SK-N-SH (cell line): ENCODE results near the gene RAP1B. TPM values are rescaled to one million over a fixed set of nuclear protein-coding genes. Genes with fewer than 3 reads are reported as not detected.

Experiments
- CTCF ChIA-PET: fragments of 300-600, 350-600 bp; formaldehyde crosslinking; extraction: SDS; loops from one replicate; lab custom pipeline; 2021; lab: Yijun Ruan, JAX
- POLR2A ChIA-PET: fragments of 350-600 bp; sonication (Branson Sonifier 250); formaldehyde crosslinking; extraction: SDS; loops from one replicate; lab custom pipeline; 2020; ENCODE audit warnings: antibody characterized with exemption, inconsistent platforms; lab: Yijun Ruan, JAX
- DNase-seq: peaks from one replicate; pipeline ENCODE4 v3.0.0; 2012
- H2AFZ ChIP-seq: fragments of 200-600 bp; sonication (generic); 2 replicates; pipeline ENCODE4 v1.8.1; 2016; ENCODE audit warnings: antibody characterized with exemption, mild to moderate bottlenecking, low read depth
- H3F3A ChIP-seq: fragments of 200-600 bp; sonication (generic); replicated peaks from 2 replicates; pipeline ENCODE3; 2016; ENCODE audit warnings: antibody characterized with exemption, mild to moderate bottlenecking; ENCODE audit not compliant: insufficient read depth
- H3K27ac ChIP-seq, 2 experiments: fragments of 200-500 bp in 1 of 2; fragments of 200-600 bp in 1 of 2; sonication (Bioruptor generic) in 1 of 2; sonication (generic), shearing (Covaris generic) in 1 of 2; 2 replicates each; pipeline versions ENCODE4 v1.5.1 to v1.6.1; 2014 to 2016; ENCODE audit warnings: low read depth in 2 of 2, inconsistent platforms in 1 of 2, low read length in 1 of 2, mild to moderate bottlenecking in 1 of 2, mixed read lengths in 1 of 2
- H3K27me3 ChIP-seq: fragments of 200-600 bp; sonication (generic), shearing (Covaris generic); 2 replicates; pipeline ENCODE4 v1.6.1; 2016; ENCODE audit warnings: mixed run types; ENCODE audit not compliant: insufficient read depth
- H3K36me3 ChIP-seq, 2 experiments: fragments of 200-500 bp in 1 of 2; fragments of 200-600 bp in 1 of 2; sonication (Bioruptor generic) in 1 of 2; sonication (generic) in 1 of 2; replicated peaks in 1 of 2; 2 replicates each; pipeline versions ENCODE3 to v1.5.1; 2014 to 2016; ENCODE audit warnings: low read length in 1 of 2, mild to moderate bottlenecking in 1 of 2; ENCODE audit not compliant: insufficient read depth in 2 of 2, control insufficient read depth in 1 of 2
- H3K4me1 ChIP-seq, 2 experiments: fragments of 200-500 bp in 1 of 2; fragments of 200-600 bp in 1 of 2; sonication (Bioruptor generic) in 1 of 2; sonication (generic), shearing (Covaris generic) in 1 of 2; 2 replicates each; pipeline versions ENCODE4 v1.5.1 to v1.6.1; 2014 to 2016; ENCODE audit warnings: low read depth in 1 of 2, low read length in 1 of 2, mixed run types in 1 of 2; ENCODE audit not compliant: insufficient read depth in 2 of 2, control insufficient read depth in 1 of 2
- H3K4me2 ChIP-seq: fragments of 200-600 bp; sonication (generic), shearing (Covaris generic); 2 replicates; pipeline ENCODE4 v1.6.1; 2017; ENCODE audit warnings: mixed run types
- H3K4me3 ChIP-seq, 2 experiments: fragments of 200-500 bp in 1 of 2; fragments of 200-600 bp in 1 of 2; sonication (Bioruptor generic) in 1 of 2; sonication (generic), shearing (Covaris generic) in 1 of 2; 2 replicates each; pipeline versions ENCODE4 v1.5.1 to v1.8.1; 2014 to 2016; ENCODE audit warnings: low read depth in 2 of 2, inconsistent platforms in 1 of 2, low read length in 1 of 2, mild to moderate bottlenecking in 1 of 2, mixed read lengths in 1 of 2, moderate library complexity in 1 of 2
- H3K79me2 ChIP-seq: fragments of 200-600 bp; sonication (generic); 2 replicates; pipeline ENCODE4 v1.8.1; 2017; ENCODE audit warnings: mild to moderate bottlenecking; ENCODE audit not compliant: insufficient read depth
- H3K9ac ChIP-seq: fragments of 200-600 bp; sonication (generic); 2 replicates; pipeline ENCODE4 v1.6.1; 2017; ENCODE audit warnings: mixed run types
- H3K9me2 ChIP-seq: fragments of 200-600 bp; sonication (generic); 2 replicates; pipeline ENCODE4 v1.6.1; 2017; ENCODE audit warnings: mixed run types
- H3K9me3 ChIP-seq: fragments of 200-600 bp; sonication (generic); 2 replicates; pipeline ENCODE4 v1.6.1; 2017; ENCODE audit warnings: mixed run types, mild to moderate bottlenecking, moderate library complexity
- H4K20me1 ChIP-seq: fragments of 200-600 bp; sonication (generic); 2 replicates; pipeline ENCODE4 v1.6.1; 2017; ENCODE audit warnings: mild to moderate bottlenecking, mixed run types; ENCODE audit not compliant: insufficient read depth
- CHD2 ChIP-seq: fragments of 150-350 bp; IDR thresholded peaks from 2 replicates; pipeline ENCODE4 v1.6.1; 2018; ENCODE audit warnings: low read length; ENCODE audit not compliant: partially characterized antibody
- CTCF ChIP-seq: fragments of 200-600 bp; sonication (generic); IDR thresholded peaks from 2 replicates; pipeline ENCODE4 v1.6.1; 2017; ENCODE audit warnings: antibody characterized with exemption, mild to moderate bottlenecking, moderate library complexity
- EP300 ChIP-seq, 2 experiments: IDR thresholded peaks; 2 replicates each; pipeline versions ENCODE4 v1.4.0 to v1.6.1; 2012; ENCODE audit warnings: borderline replicate concordance in 1 of 2, low read depth in 1 of 2, low read length in 1 of 2
- FOXJ3 ChIP-seq: sonication (generic); formaldehyde crosslinking; IDR thresholded peaks from 2 replicates; pipeline ENCODE4 v1.5.1; 2020; ENCODE audit warnings: mild to moderate bottlenecking, missing genetic modification reagents
- GABPA ChIP-seq: IDR thresholded peaks from 2 replicates; pipeline ENCODE4 v1.4.0; 2012; ENCODE audit warnings: low read depth, mild to moderate bottlenecking
- IRF3 ChIP-seq: fragments of 150-350 bp; IDR thresholded peaks from 2 replicates; pipeline ENCODE4 v1.6.1; 2016; ENCODE audit warnings: mild to moderate bottlenecking, low read depth, low read length
- JUND ChIP-seq: IDR thresholded peaks from 2 replicates; pipeline ENCODE4 v1.4.0; 2012
- MAX ChIP-seq: IDR thresholded peaks from 2 replicates; pipeline ENCODE4 v1.4.0; 2012; ENCODE audit warnings: low read depth
- MEF2A ChIP-seq: IDR thresholded peaks from 2 replicates; pipeline ENCODE4 v1.4.0; 2012; ENCODE audit warnings: low read depth, borderline replicate concordance
- MXI1 ChIP-seq: IDR thresholded peaks from 2 replicates; pipeline ENCODE4 v1.6.1; 2012; ENCODE audit warnings: mild to moderate bottlenecking, low read depth, low read length, improper control_type of control experiment
- NRF1 ChIP-seq: IDR thresholded peaks from 2 replicates; pipeline ENCODE4 v1.6.1; 2012; ENCODE audit warnings: low read depth, mild to moderate bottlenecking, low read length
- PBX3 ChIP-seq: IDR thresholded peaks from 2 replicates; pipeline ENCODE4; 2012
- POLR2AphosphoS5 ChIP-seq: IDR thresholded peaks from 2 replicates; pipeline ENCODE4 v1.6.1; 2012; ENCODE audit warnings: low read depth, low read length
- RAD21 ChIP-seq: IDR thresholded peaks from 2 replicates; pipeline ENCODE4 v1.6.1; 2012; ENCODE audit warnings: mild to moderate bottlenecking, low read length
- RCOR1 ChIP-seq: fragments of 150-350 bp; IDR thresholded peaks from 2 replicates; pipeline ENCODE4 v1.6.1; 2017; ENCODE audit warnings: antibody characterized with exemption, low read length
- RXRA ChIP-seq: IDR thresholded peaks from 2 replicates; pipeline ENCODE4 v1.4.0; 2012; ENCODE audit warnings: low read depth, mild to moderate bottlenecking, borderline replicate concordance
- SIN3A ChIP-seq: IDR thresholded peaks from 2 replicates; pipeline ENCODE4 v1.6.1; 2012; ENCODE audit warnings: low read depth, mild to moderate bottlenecking, low read length, moderate library complexity, borderline replicate concordance
- SMC3 ChIP-seq: IDR thresholded peaks from 2 replicates; pipeline ENCODE4 v1.6.1; 2012; ENCODE audit warnings: low read depth, low read length, improper control_type of control experiment
- TCF12 ChIP-seq: IDR thresholded peaks from 2 replicates; pipeline ENCODE4 v1.4.0; 2012
- TEAD4 ChIP-seq: IDR thresholded peaks from 2 replicates; pipeline ENCODE4 v1.4.0; 2012; ENCODE audit warnings: mild to moderate bottlenecking, borderline replicate concordance; ENCODE audit not compliant: insufficient read depth
- USF1 ChIP-seq: IDR thresholded peaks from 2 replicates; pipeline ENCODE4 v1.4.0; 2012; ENCODE audit warnings: low read depth, borderline replicate concordance
- ZBTB33 ChIP-seq: IDR thresholded peaks from 2 replicates; pipeline ENCODE4 v1.4.0; 2012; ENCODE audit warnings: low read depth, borderline replicate concordance
- WGBS: methylation state at CpG from one replicate; pipeline ENCODE4 v1.1.6; 2017; ENCODE audit warnings: low lambda C conversion rate; 5-methylcytosine and 5-hydroxymethylcytosine counted together
- polyA plus RNA-seq, 3 experiments: library from polyadenylated mRNA; depleted of rRNA; stranded (reverse); fragments of >200 nt; gene quantifications; 2 replicates each; pipeline ENCODE4 v1.2.3, GENCODE V29; 2012

The RAP1B gene
- polyA plus RNA-seq, 1 of the 3 experiments (the other 2 are of a cell fraction), result 128 TPM

GRCh38 chr12:68601767-68602166 lies 8.9 kb upstream of the RAP1B start:
- Histone ChIP-seq H3K9ac (no peak overlapping the region; the same call in 1 of the 2 replicates), H3K79me2 (no peaks in the 10 kb centered on the region), H3K4me1 (no peaks in the 10 kb centered on the region), H3K27me3 (no peaks in the 10 kb centered on the region), H4K20me1 (no peaks in the 10 kb centered on the region), H3K4me2 (0 out of 2 replicates have a peak overlapping the region, but pooled peaks have one; percentile 17), H3F3A (no peaks in the 10 kb centered on the region), H3K9me2 (no peaks in the 10 kb centered on the region), H3K4me3 (no peak overlapping the region), H2AFZ (peak overlapping the region; percentile 50; the same call in 1 of the 2 replicates), H3K9me3 (no peaks in the 10 kb centered on the region), H3K27ac (no peak overlapping the region), H3K36me3 (no peaks in the 10 kb centered on the region)
- TF ChIP-seq RAD21 (no peak), EP300 (IDR thresholded peaks at IDR 0.05; ENCODE audit: borderline replicate concordance in 1 of 2, low read depth in 1 of 2, low read length in 1 of 2) (no peak), TCF12 (no peak), TEAD4 (no peak), FOXJ3 (CRISPR knock-in tag) (no peak), GABPA (no peak), POLR2AphosphoS5 (no peak), NRF1 (no peak), CTCF (no peak), USF1 (no peak)
- CTCF ChIA-PET, result no interaction called here
- DNase-seq, result no peak
- 59% methylated on average over 1 of the region's 1 CpG for WGBS
- POLR2A ChIA-PET, result no interaction called here

- 81% methylated on average over 6 of the region's 6 CpGs for WGBS
- POLR2A ChIA-PET, result no interaction called here
- TF ChIP-seq EP300 (IDR thresholded peaks at IDR 0.05; ENCODE audit: borderline replicate concordance in 1 of 2, low read depth in 1 of 2, low read length in 1 of 2) (no peak), SIN3A (no peak), PBX3 (no peak), MEF2A (no peak), IRF3 (no peak), TEAD4 (no peak), RCOR1 (no peak), POLR2AphosphoS5 (no peak), ZBTB33 (no peak), MXI1 (no peak), CHD2 (no peak), GABPA (no peak), SMC3 (no peak), JUND (no peak), RXRA (no peak), MAX (no peak)
Observed at GRCh38 chr12:68602720-68603119, 8.0 kb upstream of the RAP1B start.

More at GRCh38 chr12:68602720-68603119, 8.0 kb upstream of the RAP1B start:
- Histone ChIP-seq H3K79me2 (no peaks in the 10 kb centered on the region), H3K4me3 (no peak overlapping the region), H3K27ac (no peak overlapping the region), H3K9me2 (no peaks in the 10 kb centered on the region), H3K9me3 (no peaks in the 10 kb centered on the region), H3K4me1 (no peaks in the 10 kb centered on the region), H3K4me2 (no peak overlapping the region), H3F3A (no peaks in the 10 kb centered on the region), H3K36me3 (no peaks in the 10 kb centered on the region), H3K9ac (no peak overlapping the region), H3K27me3 (no peaks in the 10 kb centered on the region), H2AFZ (no peak overlapping the region), H4K20me1 (no peaks in the 10 kb centered on the region)
- DNase-seq, result no peak
- CTCF ChIA-PET, result no interaction called here
